ENCODE data around the gene KRTAP12-2.
"Not testable (repeated sequence)": the region's sequence is repeated elsewhere in the genome, so short reads cannot be mapped to it uniquely, and the experiment has no call there.

KRTAP12-2 gene

DNA sequence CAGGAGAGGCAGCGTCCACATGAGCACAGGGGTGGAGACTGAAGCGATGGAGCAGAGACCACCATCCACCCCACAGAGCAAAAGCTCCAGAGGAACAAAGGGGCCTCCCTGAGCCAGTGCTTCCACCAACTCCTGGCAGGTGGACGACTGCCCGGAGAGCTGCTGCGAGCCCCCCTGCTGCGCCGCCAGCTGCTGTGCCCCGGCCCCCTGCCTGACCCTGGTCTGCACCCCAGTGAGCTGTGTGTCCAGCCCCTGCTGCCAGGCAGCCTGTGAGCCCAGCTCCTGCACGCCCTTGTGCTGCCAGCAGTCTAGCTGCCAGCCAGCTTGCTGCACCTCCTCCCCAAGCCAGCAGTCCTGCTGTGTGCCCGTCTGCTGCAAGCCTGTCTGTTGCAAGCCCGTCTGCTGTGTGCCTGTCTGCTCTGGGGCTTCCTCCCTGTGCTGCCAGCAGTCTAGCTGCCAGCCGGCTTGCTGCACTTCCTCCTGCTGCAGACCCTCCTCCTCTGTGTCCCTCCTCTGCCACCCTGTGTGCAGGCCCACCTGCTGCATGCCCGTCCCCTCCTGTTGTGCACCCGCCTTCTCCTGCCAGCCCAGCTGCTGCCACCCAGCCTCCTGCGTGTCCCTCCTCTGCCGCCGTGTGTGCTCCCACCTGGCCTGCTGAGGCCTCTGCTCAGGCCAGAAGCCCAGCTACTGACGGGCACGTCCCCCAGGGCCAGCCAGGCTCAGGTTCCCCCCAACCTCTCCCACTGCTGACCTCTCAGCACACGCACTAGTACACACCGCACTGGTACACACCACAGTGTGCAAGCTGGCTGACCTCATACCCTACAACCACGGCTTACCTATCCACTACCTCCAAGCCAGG is 35.6 kb upstream of the KRTAP12-2 start:
- peak; percentile 20 for DNase-seq (ENCODE audit: low spot score)

DNA sequence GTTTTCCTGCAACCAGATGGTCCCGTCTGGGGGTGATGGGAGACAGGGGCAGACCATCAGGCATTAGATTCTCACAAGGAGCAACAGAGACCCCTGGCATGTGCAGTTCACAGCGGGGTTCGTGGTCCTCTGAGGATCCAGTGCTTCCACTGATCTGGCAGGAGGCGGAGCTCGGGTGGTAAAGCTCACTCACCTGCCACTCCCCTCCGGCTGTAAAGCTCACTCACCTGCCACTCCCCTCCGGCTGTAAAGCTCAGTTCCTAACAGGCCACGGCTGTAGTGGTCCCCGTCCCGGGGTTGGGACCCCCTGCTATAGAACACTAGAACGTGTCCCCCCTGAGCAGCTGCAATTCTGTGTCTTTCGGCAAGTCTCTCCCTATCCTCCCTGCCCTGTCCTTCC is 34.8 kb upstream of the KRTAP12-2 start:
- no peak for DNase-seq (ENCODE audit: low spot score)

DNA sequence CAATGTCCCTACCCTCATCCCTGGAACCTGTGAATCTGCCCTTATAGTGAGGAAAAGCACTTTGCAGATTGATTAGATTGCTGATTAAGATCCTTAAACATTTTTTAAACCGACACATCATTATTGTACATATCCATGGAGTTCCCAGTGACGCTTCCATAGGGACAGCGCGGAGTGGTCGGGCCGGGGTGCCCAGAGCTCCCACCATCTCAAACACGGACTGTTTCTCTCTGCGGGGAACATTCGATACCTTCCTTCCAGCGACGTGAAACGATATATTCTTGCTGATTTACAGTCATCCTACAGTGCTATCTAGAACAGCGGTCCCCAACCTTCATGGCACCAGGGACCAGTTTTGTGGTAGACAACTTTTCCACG is 34.3 kb upstream of the KRTAP12-2 start:
- no peak for DNase-seq (ENCODE audit: low spot score)

DNA sequence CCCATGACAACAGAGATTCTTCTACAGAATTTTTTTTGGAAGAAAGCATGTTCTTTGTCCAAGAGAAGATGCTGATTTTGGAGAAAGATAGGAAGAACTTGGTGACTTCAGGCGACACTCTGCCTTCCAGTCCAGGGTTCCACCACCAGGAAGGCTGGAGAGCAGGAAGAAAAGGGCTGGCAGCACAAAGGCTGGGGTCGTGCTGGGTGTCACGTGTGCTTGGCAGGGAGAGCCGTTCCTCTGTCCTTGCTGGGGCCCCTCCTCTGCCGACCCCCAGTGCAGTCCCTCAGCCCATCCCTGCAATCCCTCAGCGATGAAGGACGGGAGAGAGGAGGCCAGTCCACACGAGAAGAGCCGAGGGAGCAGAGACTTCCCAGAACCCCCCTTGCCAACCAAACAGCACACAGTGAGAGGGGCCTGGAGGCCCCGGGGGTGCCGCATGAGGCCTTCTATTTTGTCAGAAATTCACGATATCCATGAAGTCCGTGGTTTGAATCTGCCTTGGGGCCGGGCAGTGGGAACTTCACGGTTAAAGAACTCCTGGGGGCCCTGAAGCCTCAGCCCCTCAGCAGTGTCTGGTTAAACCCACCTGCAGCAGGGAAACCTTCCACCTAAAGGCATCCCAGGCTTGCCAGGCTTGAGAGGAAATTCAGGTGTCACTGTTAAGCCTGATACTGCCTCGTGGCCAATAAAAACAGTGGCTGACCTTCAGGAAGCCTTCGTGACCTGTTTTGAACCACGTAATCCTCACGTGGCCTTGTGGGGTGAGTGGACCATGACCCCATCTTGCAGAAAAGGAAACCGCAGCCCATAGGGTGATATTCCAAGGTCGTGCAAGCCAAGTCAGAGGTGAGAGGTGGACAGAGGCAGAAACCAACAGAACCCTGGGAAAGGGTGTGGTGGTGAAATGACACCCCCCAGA is 33.6 kb upstream of the KRTAP12-2 start:
- peak; percentile 18 for DNase-seq (ENCODE audit: low spot score)

DNA sequence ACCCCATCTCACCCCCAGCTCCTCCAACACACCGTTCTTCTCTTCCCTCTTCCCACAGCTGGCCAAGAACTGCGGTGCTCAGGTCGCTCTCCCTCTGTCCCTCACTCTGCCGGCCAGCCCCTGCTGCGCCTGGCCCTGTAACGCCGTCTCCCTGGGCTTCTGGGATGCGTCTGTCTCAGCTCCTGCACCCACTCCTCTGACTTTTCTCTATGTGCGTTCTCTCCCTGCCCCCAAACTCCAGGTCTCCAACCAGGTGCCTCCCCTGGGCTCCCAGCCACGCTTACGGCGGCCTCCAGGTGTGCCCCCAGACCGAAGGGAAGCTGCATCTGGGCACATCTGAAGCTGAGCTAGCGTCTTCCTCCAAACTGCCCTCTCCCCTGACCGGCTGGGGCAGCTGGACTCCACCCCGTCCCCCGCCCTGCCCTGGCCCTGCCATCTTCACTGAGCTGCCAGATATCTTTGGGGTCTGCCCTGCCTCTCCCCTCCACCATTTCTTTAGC is 32.8 kb upstream of the KRTAP12-2 start:
- DNase-seq (ENCODE audit: low spot score) = peak; percentile 25

DNA sequence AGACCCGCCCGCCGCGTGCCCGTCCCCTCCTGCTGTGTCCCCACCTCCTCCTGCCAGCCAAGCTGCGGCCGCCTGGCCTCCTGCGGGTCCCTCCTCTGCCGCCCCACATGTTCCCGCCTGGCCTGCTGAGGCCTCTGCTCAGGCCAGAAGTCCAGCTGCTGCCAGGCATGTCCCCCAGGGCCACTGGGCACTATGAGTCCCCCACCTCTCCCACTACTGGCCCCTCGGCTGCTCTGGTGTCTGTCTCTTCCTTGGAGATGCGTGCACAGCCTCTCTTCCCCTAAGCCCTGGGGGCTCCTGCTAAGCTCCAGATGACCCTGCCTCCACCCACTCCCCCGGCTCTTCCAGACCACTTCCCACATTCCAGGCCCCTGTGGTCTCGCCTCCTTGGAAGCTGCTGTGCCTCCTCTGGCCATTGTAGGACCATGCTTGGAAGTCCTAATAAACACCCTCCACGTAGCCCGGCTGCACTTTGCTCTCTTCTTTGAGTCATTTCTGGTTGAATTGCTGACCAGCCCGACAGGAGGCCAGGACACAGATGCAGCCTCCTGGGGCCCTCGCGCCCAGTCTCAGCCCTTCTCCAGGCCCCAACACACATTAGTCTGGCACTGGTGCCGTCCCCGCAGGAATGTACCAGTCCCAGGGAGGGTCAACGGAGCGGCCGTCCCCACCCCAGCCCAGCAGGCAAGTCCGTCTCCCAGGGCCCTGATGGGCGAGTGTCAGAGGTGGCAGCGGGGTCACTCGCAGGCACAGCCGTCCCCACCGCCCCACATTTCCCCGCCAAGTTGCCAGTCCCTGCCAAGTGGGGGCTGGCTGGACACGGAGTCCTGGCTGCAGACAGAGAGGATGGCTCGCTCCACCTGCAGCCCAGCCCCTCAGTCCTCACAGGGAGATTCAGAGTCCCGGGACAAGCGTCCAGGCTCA is 31.3 kb upstream of the KRTAP12-2 start:
- peak; percentile 34 for DNase-seq (ENCODE audit: low spot score)

DNA sequence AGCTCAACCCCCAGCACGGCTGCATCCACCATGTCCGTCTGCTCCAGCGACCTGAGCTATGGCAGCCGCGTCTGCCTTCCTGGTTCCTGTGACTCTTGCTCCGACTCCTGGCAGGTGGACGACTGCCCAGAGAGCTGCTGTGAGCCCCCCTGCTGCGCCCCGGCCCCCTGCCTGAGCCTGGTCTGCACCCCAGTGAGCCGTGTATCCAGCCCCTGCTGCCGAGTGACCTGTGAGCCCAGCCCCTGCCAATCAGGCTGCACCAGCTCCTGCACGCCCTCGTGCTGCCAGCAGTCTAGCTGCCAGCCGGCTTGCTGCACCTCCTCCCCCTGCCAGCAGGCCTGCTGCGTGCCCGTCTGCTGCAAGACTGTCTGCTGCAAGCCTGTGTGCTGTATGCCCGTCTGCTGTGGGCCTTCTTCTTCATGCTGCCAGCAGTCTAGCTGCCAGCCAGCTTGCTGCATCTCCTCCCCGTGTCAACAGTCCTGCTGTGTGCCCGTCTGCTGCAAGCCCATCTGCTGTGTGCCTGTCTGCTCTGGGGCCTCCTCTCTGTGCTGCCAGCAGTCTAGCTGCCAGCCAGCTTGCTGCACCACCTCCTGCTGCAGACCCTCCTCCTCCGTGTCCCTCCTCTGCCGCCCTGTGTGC is 30.6 kb upstream of the KRTAP12-2 start, which contains the start of gene KRTAP10-12:
KRTAP10-12 (plus strand) TSS at position 1 of the 639 bp plus-strand sequence; CDS start at position 31, 30 bp downstream.
- DNase-seq (ENCODE audit: low spot score) = not testable (repeated sequence)

DNA sequence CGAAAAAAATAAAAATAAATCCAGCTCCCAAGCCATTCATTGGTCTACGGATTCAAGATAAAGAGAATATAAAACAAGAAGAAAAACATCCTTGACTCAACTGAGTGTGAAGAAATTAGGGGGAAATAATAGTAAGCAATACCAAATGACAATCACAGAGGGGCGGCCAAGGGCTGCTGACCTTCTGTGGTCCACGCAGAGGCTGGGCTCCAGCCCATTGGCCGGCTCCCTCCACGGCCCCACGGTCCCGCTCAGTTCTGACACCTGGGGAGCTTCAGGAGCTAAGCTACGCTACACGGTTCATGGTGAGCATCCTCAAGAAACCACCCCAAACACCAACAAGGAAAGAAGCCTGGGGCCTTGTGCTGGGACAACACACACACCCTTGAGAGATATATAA is 29.8 kb upstream of the KRTAP12-2 start:
- peak; percentile 24 for DNase-seq (ENCODE audit: low spot score)

DNA sequence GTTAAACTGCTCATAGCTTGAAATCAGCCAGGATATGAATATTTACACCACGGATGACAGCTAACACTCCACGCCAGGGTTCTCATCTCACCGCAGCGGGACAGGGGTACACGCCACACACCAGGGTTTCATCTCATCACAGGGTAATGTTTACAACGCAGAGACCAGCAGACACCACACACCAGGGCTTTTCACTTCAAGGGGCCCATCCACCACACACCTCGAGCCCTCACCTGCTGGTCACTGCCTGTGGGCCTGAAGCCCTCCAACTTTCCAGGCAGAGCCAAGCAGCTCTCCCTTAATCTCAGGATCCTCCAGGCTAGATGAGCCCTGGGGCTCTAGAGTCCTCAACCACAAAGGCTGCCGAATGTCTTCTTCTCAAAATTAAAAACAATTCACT is 28.9 kb upstream of the KRTAP12-2 start:
- peak; percentile 14 for DNase-seq (ENCODE audit: low spot score)

DNA sequence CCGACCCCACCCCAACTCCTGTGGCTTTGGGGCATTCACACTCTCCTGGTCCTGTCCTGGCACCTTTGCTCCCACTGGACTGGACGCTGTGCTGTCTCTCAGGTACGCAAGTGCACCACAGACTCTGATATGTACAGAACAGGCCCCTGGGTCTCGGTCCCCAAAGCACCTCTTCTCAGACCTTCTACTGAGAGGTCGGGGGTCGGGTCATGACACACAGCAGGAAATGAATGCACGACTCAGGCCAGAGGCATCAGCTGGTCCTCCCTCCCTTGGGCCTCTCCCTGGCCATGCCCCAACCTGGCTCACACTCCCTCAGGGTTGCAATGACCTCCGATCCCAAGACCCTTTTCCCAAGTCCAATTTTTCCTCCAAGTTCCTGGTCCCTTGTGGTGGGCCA is 28.5 kb upstream of the KRTAP12-2 start:
- DNase-seq (ENCODE audit: low spot score) = peak; percentile 16

DNA sequence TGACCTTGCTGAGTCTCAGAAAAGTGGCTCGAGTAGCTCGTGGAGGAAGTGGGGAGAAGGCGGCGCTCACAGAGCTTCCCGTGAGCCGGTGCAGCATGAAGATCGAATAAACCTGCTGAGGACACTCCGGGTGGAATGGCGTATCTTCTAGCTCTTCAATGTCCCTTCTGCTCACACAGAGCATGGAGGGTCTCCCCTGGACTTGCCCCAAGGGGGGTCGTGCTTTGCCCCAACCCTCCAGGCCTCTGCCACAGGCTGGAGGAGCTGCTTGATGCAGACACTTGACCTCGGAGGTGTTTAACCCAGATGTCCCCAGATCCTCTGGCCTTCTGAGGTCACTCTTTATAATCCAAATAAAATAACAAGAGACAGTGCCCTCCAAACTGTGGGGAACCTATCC is 28.0 kb upstream of the KRTAP12-2 start:
- DNase-seq (ENCODE audit: low spot score) = no peak

DNA sequence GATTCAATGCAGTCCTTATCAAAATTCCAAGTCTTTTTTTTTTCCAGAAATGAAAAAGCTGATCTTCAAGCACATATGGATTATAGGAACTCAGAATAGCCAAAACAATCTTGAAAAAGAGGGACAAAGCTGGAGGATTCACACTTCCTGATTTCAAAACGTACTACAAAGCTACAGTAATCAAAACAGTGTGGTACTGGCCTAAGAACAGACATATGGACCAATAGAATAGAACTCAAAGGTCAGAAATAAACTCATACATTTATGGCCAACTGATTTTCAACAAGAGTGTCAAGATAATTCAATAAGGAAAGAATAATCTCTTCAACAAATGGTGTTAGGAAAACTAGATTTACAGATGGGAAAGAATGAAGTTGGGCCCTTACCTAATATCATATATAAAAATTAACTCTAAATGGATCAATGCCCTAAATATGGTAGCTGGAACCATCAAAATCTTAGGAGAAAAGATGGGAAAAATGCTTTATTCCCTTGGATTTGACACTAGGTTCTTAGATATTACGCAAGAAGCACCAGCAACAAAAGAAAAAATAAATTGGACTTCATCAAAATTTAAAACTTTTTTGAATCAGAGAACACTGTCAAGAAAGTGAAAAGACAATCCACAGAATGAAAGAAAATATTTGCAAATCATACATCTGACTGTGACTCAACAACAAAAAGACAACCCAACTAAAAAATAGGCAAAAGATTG is 26.2 kb upstream of the KRTAP12-2 start:
- no peak for DNase-seq (ENCODE audit: low spot score)

DNA sequence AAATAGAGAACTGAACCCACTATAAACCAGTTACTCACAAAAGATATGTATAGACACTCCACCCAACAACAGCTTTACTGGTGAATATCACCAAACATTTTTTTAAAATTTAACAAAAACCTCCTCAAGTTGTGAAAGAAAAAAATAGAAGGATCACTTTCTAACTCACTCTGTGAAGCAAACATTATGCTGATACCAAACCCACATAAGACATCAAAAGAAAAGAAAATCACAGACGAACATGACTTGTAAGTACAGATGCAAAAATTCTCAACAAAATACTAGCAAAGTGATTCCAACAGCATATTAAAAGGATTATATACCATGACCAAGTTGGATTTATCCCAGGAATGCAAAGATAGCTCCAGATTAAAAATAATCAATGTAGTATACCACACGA is 25.0 kb upstream of the KRTAP12-2 start:
- no peak for DNase-seq (ENCODE audit: low spot score)

DNA sequence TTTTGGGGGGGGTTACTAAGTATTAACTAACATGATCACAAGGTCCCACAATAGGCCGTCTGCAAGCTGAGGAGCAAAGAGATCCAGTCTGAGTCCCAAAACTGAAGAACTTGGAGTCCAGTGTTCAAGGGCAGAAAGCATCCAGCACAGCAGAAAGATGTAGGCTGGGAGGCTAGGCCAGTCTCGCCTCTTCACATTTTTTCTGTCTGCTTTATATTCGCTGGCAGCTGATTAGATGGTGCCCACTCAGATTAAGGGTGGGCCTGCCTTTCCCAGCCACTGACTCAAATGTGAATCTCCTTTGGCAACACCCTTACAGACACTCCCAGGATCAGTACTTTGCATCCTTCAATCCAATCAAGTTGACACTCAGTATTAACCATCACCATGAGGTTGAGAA is 23.0 kb upstream of the KRTAP12-2 start:
- not testable (repeated sequence) for DNase-seq (ENCODE audit: low spot score)

DNA sequence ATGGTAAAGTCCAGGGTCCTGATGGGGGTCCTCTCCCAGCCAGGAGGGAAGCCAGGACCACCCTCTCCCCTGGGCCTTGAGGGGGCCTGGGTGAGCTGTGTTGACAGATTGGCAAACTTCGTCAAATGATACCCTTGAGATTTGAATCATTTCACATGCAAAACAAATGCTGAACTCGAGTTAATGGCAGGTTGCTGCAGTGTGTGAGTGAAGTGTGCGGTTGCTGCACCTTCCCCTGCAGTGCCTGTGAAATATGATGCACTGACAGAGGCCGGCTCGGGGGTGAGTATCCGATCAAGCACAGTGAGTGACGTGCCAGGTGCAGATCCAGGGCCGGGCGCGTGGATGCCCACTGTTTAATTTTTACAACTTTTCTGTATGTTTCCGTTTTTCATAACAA is 20.9 kb upstream of the KRTAP12-2 start:
- DNase-seq (ENCODE audit: low spot score) = no peak

DNA sequence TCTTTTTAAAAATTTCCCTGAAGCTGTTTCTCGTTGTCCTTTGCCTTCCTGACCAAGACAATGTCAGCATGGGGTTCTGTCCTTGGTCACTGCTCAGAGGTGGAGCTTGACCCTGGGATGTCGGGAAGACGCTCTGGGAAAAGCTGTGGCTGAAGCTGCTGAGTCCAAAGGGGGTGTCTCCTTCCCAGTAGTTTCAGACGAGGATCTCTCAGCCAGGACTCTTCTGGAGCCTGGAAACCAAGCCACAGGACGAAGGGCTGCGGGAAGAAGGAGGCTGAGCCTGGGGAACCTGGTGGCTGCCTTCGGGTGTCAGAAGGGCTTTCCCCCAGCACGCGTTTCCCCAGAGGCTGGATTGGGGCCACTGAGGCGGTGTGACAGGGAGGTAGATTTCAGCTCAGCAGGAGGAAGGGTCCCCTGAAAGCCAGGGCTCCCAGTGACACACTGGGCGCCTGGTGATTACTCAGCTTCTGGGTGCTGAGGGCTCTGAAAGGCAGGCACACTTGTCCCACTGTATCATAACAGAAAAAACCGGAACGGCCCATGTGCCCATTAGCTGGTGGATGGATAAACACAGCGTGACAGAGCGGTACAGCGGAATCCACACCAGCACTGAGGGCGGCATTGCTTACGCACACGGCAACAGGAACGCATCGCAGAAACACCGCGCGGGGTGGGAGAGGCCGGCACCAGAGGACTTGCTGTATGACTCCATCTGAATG is 20.3 kb upstream of the KRTAP12-2 start:
- no peak for DNase-seq (ENCODE audit: low spot score)

DNA sequence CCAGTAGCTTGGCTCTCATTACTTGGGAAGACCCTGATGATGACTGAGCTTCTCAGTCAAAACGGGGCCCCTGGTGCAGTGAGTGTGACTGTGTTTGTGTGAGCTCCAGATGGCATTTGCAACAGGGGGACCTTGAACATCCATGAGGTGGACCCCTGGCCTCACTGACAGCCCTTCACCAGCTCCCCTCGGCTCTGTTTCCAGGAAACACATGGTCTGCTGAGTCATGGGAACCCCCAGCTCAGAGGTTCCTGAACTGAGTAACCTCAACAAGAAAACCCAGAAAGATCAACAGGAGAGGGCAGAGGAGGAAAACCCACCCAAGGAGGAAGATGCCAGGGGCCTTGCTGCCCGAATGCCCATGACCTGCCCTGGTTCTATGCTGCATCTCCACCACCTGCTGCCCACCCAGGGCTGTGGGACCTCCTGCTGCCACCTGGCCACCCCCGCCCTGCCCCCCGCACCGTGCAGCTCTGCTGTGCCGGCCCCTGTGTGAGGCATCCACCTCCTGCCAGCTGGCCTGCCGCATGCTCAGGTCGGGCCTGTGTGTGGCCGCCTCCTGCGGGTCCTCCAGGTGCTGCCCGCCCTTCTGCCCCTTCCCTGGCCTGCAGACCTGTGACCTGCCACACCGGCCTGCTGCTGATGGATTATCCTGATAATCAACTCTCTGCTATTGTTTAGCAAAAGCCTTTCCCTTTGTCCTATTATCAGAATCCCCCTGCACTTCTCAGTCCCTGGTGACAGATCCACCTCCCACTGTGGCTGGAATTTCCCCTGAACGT is 19.5 kb upstream of the KRTAP12-2 start:
- no peak for DNase-seq (ENCODE audit: low spot score)

DNA sequence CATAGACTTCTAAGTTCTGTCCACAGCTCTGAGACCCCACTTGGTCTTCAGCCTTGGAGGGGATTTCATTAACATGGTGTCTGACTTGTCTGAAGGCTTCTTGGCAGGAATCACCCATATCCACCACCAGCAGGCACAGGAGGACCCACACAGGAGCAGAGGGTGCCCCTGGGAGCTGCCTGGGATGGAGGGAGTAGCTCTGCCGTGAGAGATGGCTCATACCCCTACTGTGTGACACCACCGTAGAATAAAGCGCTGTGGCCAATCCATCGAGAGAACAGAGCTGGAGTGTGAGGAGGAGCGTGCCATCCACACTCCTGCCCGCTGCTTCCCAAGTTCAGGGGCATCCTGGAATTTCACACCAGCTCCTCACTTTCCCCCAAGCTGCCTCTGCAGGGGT is 18.3 kb upstream of the KRTAP12-2 start:
- not testable (repeated sequence) for DNase-seq (ENCODE audit: low spot score)

DNA sequence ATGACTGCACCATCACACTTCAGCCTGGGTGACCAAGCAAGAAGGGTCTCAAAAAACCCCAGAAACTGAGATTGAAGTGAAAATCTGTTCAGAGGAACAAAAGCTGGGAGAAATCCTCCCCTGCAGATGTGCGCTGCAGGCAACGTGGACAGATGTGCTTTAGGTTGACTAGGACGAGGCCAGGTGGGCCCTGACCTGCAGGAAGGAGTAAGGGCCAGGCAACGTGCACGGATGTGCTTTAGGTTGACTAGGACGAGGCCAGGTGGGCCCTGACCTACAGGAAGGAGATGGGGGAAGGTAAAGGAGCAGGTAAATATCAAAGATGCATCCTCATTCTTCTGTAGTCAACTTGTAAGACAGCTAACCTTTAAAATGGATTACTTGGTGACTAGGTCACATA is 17.8 kb upstream of the KRTAP12-2 start:
- no peak for DNase-seq (ENCODE audit: low spot score)
